ENCODE measurements around the gene UNC13C.

UNC13C gene

DNA sequence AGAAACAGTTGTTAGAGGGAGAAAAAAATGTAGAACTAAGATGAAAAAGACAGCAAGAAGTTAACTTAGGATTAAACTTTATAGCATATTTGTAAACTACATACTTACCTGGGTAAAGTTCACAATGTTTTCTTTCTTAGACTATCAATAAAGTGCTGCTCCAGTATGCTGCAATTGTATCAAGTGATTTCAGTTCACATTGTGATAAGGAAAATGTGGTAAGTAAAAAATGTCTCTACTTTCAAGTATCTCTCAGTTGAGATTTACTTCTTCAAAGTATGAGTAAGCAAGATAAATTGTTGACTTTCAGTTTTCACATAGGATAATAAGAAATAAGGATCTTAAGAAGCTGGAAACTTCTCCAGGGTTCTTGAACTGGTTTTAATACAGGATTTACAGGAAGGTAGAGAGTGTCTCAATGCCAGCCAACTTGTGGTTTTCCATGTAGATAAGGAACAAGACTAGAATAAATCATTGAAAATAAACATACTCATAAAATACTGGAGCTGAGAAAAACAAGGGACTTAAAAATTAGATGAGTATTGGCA lies 528.8 kb downstream of the UNC13C start:
- H3K4me3 ChIP-seq (ENCODE audit: control insufficient read depth, low read depth, low read length): no peak overlapping the region
- no peak for DNase-seq (ENCODE audit: low read depth)
- no peak for TF ChIP-seq CTCF (IDR thresholded peaks at IDR 0.05; ENCODE audit: control insufficient read depth, insufficient read depth, low read depth, low read length, missing control alignments)

- no peak for DNase-seq (ENCODE audit: low read depth)
- no peak for TF ChIP-seq CTCF (IDR thresholded peaks at IDR 0.05; ENCODE audit: control insufficient read depth, insufficient read depth, low read depth, low read length, missing control alignments)
- H3K4me3 ChIP-seq (ENCODE audit: control insufficient read depth, low read depth, low read length): no peak overlapping the region
Observed at GRCh38 chr15:54514601-54515000, 536.4 kb downstream of the UNC13C start.

DNA sequence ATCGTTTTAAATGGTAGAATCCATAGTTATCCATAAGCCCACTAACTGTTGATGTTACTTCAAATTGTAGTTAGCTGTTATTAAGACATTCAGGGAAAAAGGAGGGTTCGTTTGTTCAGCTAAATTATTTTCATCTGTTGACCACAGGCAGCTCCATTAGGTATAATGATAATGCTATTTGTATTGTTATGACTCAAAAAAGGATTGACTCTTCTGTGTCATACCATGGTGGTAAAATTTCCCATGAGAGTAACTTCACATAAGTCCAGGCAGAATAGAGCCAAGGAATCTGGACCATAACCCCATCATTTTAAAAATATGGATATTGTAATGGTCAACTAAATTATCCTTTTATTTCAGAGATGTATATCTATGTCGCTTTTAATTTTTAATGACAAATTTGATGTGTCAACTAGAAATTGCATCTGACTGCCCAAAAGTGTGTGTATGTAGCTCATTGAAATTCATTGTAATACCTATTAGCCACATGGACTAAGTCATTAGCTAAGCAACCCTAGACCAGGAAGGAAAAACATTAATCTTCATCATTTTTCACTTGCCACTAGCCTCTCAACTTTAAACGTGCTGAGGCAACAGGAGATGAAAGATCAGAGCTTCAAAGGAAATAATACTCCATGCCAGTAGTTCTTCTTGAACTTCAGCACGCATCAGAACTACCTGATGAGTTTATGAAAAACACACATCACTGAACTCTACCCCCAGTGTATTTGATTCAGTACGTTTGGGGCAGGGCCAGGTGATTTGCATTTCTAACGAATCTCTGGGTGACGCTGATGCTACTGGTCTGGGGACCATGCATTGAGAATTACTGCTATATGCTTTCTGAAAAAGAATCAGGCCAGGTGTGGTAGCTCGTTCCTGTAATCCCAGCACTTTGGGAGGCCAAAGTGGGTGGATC lies 537.7 kb downstream of the UNC13C start:
- no peak for DNase-seq (ENCODE audit: low read depth)
- no peak overlapping the region for H3K4me3 ChIP-seq (ENCODE audit: control insufficient read depth, low read depth, low read length)
- TF ChIP-seq CTCF (IDR thresholded peaks at IDR 0.05; ENCODE audit: control insufficient read depth, insufficient read depth, low read depth, low read length, missing control alignments): no peak

- no peak overlapping the region for H3K4me3 ChIP-seq (ENCODE audit: control insufficient read depth, low read depth, low read length)
- DNase-seq (ENCODE audit: low read depth): no peak
- no peak for TF ChIP-seq CTCF (IDR thresholded peaks at IDR 0.05; ENCODE audit: control insufficient read depth, insufficient read depth, low read depth, low read length, missing control alignments)
Observed at GRCh38 chr15:54517366-54517765, 539.1 kb downstream of the UNC13C start.

DNA sequence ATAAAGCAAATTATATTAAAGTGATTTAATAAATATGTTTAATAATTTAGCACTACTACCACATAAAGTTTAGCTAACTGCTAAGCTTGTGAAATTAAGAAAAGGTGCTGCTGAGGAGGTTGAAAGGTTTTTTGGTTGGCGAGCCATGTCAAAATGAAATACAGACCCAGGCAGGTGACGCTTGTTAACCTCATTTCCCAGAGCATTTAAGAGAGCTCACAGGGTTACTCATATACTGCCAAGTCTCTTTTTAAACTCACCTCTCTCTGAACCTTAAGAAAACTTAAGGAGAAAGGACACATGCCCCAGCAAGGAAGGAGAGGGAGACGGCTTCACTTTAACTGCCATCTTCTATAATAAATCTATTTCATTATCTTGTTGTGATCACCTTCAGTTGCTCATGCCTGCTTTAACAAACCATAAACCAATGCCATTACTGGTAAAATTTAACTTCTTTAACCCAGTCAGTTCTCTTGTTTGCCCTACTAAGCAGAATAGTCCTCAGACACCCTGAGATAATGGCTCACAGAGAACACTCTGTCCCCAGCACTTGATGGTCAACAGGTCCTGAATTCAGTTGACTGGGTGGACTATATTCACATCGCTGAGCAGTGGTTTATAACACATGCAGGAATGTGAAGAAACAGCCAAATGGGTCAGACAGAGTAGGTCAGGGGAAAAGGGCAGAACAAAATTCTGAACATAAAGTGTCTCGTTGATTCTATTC lies 540.1 kb downstream of the UNC13C start:
- no peak overlapping the region for H3K4me3 ChIP-seq (ENCODE audit: control insufficient read depth, low read depth, low read length)
- TF ChIP-seq CTCF (IDR thresholded peaks at IDR 0.05; ENCODE audit: control insufficient read depth, insufficient read depth, low read depth, low read length, missing control alignments): no peak
- DNase-seq (ENCODE audit: low read depth): no peak

GRCh38 chr15:54519577-54519976 lies 541.3 kb downstream of the UNC13C start:
- no peak for DNase-seq (ENCODE audit: low read depth)
- H3K4me3 ChIP-seq (ENCODE audit: control insufficient read depth, low read depth, low read length): no peak overlapping the region
- no peak for TF ChIP-seq CTCF (IDR thresholded peaks at IDR 0.05; ENCODE audit: control insufficient read depth, insufficient read depth, low read depth, low read length, missing control alignments)
